A673 (cell line): ENCODE results near the gene SPATA33.
"Not testable (repeated sequence)": the region's sequence is repeated elsewhere in the genome, so short reads cannot be mapped to it uniquely, and the experiment has no call there.

Source experiments
- CTCF ChIP-seq: fragments of 300-800, 200-600 bp; sonication (generic); conservative IDR thresholded peaks from 2 replicates; pipeline ENCODE4 v1.5.1; 2017; ENCODE audit warnings: low read depth, mild to moderate bottlenecking, antibody characterized with exemption, low read length, moderate library complexity, mixed read lengths
- EZH2 ChIP-seq: fragments of 200-600 bp; sonication (generic); IDR thresholded peaks from 2 replicates; pipeline ENCODE4 v1.6.1; 2017; ENCODE audit warnings: borderline replicate concordance, low read depth, mild to moderate bottlenecking, mixed read lengths, antibody characterized with exemption, low read length; ENCODE audit not compliant: poor library complexity, severe bottlenecking

- not testable (repeated sequence) for TF ChIP-seq CTCF, EZH2
These were observed 41.1 kb downstream of the SPATA33 start for GRCh38 chr16:89698717-89699116.
